Measurements from ENCODE around the gene VSTM2A.
"Not testable (repeated sequence)": the region's sequence is repeated elsewhere in the genome, so short reads cannot be mapped to it uniquely, and the experiment has no call there.

The VSTM2A gene, protein sequence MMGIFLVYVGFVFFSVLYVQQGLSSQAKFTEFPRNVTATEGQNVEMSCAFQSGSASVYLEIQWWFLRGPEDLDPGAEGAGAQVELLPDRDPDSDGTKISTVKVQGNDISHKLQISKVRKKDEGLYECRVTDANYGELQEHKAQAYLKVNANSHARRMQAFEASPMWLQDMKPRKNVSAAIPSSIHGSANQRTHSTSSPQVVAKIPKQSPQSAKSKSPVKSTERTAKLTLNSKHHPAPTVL

GRCh38 chr7:54541669-54542625 is at the start of gene VSTM2A:
Gene VSTM2A, plus strand, starts transcription at chr7:54542375. Its CDS starts 356 bp downstream, at chr7:54542731.
- in situ Hi-C loops (cut with MboI; ENCODE audit: low sequenced_read_pairs) = no loop called here

DNA sequence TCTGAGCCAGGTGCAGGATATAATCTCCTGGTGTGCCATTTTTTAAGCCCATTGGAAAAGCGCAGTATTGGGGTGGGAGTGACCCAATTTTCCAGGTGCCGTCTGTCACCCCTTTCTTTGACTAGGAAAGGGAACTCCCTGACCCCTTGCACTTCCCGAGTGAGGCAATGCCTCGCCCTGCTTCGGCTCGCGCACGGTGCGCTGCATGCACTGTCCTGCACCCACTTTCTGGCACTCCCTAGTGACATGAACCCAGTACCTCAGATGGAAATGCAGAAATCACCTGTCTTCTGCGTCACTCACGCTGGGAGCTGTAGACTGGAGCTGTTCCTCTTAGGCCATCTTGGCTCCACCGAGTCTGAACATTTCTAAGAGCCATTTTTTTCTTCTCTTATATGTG is 37.6 kb upstream of the VSTM2A start:
- in situ Hi-C loops (cut with MboI; ENCODE audit: low sequenced_read_pairs) = not testable (repeated sequence)

DNA sequence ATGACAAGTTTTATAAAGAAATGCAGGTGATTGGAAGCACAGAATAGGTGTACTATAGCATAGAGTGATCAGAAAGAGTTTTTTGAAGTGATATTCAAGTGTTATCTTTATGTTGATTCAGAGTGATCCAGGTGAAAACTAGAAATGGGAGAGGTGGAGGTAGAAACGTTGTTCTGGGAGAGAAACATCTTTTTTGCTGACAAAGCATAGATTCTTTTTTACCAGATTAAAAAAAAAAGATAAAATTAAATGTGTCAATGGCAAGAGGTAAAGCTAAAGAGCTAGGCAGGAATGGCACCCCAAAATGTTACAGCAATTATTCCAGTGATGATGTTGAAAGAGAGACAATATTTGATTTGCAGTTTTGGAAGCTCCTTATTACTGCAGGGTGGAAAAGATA is 12.6 kb upstream of the VSTM2A start:
- in situ Hi-C loops (cut with MboI; ENCODE audit: low sequenced_read_pairs) = no loop called here

DNA sequence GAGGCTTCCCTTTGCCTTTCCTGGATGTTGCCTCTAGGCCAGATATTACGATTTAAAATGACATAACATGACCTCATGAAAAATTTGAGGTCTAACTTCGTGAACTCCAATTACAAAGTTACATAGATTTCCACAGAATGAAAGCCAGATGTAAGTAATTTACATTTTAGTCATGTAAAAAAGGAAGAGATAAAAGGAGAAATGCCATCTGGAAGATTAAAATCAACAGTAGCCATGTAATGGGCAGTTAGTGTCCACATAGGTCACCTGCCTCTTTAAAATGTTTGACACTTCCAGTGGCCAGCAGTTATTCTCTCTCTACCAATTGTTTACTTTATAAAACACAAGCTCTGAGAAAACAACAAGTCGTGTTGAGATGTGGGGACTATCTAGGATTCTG is 4.1 kb upstream of the VSTM2A start:
- in situ Hi-C loops (cut with MboI; ENCODE audit: low sequenced_read_pairs) = no loop called here

GRCh38 chr7:54543051-54543488 is 895 bp downstream of the VSTM2A start:
- in situ Hi-C loops (cut with MboI; ENCODE audit: low sequenced_read_pairs) = no loop called here

DNA sequence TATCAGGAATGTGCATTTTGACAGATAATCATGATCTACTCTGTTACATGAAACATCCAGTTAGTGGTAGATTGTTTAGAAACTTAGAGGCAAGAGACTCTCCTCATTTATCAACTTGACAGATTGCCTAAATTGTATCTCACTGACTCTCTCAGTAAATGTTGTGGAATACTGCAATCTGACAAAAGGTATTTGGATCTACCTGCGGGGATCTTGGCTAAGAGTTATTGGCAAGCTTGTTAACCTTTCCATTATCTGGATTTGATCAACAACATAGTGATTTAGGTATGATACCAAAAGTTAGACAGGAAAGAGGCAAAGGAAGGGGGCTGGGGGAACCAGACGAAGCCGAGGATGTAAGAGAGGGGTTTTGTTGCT is 2.0 kb downstream of the VSTM2A start:
- in situ Hi-C loops (cut with MboI; ENCODE audit: low sequenced_read_pairs) = no loop called here

GRCh38 chr7:54544527-54545240 is 2.5 kb downstream of the VSTM2A start:
- in situ Hi-C loops (cut with MboI; ENCODE audit: low sequenced_read_pairs) = no loop called here

- in situ Hi-C loops (cut with MboI; ENCODE audit: low sequenced_read_pairs) = no loop called here
Measured at GRCh38 chr7:54545241-54545563, 3.0 kb downstream of the VSTM2A start.

DNA sequence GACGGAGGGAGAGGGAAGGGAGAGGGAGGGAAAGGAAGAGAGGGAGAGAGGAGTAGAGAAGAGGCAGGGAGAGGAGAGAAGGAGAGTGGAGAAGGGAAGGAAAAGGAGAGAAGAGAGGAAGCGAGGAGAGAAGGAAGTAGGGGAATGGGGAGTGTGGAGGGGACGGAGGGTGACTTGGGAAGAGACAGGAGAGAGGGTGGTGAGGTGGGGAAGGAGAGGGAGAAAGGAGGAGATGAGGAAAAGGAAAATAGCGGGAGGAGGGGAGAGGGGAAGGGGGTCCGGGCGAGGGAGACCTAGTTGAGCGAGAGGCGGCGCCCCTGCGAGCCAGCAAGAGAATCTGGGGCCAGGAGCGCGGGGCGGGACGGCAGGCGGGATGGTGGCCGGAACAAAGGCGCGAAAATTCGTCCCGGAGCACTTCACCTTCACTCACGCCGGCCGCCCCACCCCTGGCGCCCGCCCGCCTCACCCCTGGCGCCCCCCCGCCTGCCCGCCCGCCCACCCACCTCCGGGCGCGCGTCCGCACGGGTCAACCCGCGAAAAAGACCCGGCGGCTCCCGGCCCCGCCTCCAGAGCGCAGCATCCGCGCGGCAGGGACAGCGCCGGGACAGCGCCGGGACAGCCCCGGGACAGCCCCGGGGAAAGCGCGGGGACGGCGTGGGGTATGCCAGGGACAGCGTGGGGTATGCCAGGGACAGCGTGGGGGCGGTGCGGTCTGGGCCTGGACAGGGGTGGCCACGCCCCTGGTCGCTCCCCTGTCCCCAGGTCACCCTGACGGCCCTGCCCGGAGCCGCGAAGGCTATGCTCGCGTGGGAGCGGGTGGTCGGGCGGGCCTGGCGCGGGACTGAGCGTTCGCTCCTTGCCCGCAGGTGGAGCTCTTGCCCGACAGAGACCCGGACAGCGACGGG is 4.2 kb downstream of the VSTM2A start:
- in situ Hi-C loops (cut with MboI; ENCODE audit: low sequenced_read_pairs) = no loop called here

DNA sequence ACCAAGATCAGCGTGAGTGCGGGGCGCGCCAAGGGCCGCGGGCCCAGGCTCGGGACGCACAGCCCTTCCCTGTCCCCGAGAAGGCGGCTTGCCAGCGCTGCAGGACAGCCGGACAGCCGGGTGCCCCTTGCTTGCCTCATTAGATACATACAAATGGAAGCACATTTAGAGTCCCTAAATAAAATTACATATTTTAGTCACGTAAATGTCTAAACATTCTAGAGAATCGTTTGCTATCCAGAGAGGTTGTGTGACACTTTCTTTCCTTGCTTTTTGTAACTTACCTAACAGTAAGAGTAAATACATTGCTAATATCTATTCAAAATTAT is 4.8 kb downstream of the VSTM2A start:
- in situ Hi-C loops (cut with MboI; ENCODE audit: low sequenced_read_pairs) = no loop called here

DNA sequence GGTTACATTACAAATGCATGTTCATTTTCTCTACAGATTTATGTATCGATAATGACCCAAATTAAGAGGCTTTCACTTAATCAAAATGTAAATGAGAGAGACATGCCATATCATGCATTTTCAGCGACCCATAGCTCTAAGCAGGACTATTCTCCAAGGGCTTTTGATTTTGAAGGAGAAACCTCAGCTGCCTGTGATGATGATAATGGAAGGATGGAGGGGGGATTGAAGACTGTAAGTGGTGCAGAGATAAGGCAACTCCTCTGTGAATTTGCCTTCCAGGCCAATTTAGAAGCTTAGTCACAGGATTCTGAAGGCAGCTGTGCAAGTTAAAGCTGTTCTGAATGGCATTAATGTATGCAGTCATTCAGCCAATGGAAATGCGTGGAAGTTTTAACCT is 8.3 kb downstream of the VSTM2A start:
- in situ Hi-C loops (cut with MboI; ENCODE audit: low sequenced_read_pairs) = no loop called here

DNA sequence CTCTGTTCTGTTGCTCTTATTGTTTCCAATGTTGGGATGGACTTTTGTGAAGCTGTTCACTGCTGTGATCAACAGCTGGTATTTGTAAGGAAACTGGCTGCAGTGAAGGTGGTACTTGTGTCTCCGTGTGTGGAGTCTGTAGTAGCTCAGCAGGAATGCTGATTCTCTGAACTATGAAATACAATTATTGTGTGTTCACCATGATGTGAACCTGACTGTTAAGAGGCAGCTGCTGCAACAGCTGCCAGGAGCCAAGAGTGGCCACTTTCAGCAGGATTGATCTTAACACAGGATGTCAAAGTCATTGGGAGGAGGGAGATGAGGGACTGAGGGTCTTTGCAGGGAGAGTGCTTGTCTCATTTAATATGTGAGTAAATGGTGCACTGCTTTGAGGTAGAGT is 13.9 kb downstream of the VSTM2A start:
- in situ Hi-C loops (cut with MboI; ENCODE audit: low sequenced_read_pairs) = no loop called here

DNA sequence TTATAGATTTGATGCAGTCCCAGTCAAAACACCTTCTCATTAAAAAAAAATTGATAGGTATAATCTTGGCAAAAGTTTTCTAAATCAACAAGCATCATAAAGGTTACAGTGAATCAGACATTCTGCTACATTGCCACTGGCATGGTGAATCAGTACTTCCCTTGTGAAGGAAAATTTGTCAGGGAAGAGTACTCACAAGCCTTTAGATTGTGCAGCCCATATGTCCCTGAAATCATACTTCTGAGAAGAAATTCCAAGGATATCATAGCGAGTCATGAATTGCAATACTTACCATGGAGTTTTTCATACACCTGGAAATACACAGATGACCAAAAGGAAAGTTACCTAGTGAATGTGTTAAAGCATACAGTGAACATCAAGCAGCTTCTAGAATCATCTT is 17.2 kb downstream of the VSTM2A start:
- in situ Hi-C loops (cut with MboI; ENCODE audit: low sequenced_read_pairs) = no loop called here

- in situ Hi-C loops (cut with MboI; ENCODE audit: low sequenced_read_pairs) = no loop called here
Measured at GRCh38 chr7:54560198-54560597, 18.0 kb downstream of the VSTM2A start.

- in situ Hi-C loops (cut with MboI; ENCODE audit: low sequenced_read_pairs) = no loop called here
Measured at GRCh38 chr7:54560723-54561122, 18.5 kb downstream of the VSTM2A start.

DNA sequence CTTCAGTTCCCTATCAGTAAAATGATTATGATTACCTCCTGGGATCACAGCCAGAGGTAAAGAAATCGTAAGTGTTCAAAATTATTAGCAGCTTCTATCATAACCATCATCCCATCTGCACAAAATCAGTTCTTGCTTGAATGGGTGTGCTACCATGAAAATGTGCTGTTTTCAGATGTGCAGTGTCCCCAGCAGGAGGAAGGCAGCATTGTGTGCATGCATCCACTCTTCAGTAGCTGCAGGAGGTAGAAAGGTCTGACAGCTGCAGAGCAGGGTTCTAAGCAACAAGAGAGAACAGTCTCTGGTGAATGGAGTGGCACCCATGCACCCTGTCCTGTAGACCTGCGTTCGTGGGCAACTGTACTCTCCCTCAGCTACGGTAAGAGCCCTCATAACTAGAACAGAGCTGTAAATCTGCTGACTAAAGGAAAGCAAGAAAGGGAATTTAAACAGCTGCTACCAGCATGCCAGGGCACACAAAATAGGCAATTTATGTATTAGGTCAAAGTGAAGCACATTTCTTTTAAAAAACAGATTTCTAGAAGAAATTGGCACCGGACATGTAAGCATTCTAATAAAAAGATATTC is 21.2 kb downstream of the VSTM2A start:
- in situ Hi-C loops (cut with MboI; ENCODE audit: low sequenced_read_pairs) = no loop called here

DNA sequence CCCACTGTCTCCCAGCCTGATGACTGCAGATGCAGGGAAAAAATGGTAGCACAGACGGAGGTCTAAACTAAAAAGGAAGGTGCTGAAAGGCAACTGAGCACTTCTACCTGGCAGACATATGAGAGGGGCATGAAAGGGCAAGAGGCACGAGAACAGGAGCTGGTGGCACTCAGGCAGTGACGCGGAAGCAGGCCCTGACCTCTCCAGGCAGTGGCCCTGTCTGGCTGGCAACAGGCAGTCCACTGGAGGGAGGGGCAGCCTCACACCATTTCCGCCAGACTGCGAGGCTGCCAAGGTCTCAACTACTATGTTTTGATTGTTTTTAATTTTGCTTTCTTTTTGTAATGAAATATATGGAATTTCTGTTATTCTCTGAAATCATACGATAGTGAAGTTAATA is 23.3 kb downstream of the VSTM2A start:
- in situ Hi-C loops (cut with MboI; ENCODE audit: low sequenced_read_pairs) = no loop called here

DNA sequence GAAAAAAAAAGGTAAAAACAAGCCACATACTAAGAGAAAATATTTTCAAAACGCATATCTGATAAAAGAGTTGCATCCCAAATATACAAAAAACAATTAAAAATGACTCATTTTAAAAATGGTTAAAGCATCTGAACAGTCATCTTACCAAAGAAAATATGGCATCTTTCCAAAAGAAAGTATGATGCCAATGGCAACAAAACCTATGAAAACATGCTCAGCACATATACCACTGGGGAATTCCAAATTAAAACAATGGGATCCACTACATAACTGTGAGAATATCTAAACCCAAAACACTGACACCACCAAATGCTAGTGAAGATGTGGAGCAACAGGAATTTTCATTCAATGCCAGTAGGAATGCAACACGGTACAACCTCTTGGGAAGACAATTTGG is 39.3 kb downstream of the VSTM2A start:
- in situ Hi-C loops (cut with MboI; ENCODE audit: low sequenced_read_pairs) = no loop called here

DNA sequence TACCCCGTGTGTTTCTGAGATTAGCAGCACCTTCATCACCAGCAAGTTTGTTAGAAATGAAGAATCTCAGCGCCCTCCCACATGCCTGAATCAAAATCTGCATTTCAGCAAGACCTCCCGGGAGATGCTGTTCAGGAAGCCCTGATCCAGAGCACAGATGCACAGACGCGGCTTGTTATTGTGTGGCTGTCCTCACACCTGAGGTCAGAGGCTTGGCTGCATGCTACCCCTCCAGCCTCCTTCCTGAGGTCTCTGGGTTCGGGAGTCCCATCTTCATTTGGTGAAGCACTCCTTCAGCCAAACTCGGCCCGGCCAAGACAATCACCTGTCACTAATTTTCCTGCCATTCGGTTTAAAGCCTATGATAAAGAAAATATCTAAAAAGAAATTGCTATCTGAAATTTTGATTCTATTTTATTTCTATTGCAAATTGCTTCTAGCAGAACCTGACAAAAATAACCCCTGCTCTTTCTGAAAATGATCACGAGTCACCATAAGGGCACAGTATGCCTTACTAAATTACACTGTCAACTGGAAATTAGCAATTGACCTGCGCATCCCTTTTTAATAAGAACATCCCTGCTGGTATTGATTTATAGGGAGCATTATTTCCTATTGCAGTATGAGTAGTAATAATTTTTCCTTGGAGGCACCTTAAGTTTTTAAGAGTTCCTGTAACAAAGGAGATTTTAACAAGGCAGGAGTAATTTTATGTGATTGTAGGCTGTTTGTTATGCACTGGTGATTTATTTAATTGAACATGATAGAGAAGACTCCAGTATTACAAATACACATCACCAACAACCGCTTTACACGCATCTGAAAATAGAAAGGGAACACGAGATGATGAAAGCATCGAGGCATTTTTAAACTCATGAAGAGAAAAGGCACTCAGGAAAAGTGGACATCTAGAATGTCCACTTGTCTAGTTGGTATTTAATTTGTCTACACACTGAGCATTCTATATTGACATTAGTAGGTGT is 49.5 kb downstream of the VSTM2A start:
- in situ Hi-C loops (cut with MboI; ENCODE audit: low sequenced_read_pairs) = no loop called here
